C4-2B (cell line): ENCODE results near the gene WBP4.

ENCODE experiments used
- H3K27ac ChIP-seq: fragments of 450-650 bp; 2 replicates; pipeline ENCODE4 v1.5.1; 2017
- ZFX ChIP-seq: fragments of 450-650 bp; IDR thresholded peaks from 2 replicates; pipeline ENCODE4 v1.6.1; 2017
- TF ChIP-seq, protein P1 (sequence below): fragments of 450-650 bp; conservative IDR thresholded peaks from 2 replicates; pipeline ENCODE4 v1.5.1; 2017; ENCODE audit warnings: mild to moderate bottlenecking

The WBP4 gene

DNA sequence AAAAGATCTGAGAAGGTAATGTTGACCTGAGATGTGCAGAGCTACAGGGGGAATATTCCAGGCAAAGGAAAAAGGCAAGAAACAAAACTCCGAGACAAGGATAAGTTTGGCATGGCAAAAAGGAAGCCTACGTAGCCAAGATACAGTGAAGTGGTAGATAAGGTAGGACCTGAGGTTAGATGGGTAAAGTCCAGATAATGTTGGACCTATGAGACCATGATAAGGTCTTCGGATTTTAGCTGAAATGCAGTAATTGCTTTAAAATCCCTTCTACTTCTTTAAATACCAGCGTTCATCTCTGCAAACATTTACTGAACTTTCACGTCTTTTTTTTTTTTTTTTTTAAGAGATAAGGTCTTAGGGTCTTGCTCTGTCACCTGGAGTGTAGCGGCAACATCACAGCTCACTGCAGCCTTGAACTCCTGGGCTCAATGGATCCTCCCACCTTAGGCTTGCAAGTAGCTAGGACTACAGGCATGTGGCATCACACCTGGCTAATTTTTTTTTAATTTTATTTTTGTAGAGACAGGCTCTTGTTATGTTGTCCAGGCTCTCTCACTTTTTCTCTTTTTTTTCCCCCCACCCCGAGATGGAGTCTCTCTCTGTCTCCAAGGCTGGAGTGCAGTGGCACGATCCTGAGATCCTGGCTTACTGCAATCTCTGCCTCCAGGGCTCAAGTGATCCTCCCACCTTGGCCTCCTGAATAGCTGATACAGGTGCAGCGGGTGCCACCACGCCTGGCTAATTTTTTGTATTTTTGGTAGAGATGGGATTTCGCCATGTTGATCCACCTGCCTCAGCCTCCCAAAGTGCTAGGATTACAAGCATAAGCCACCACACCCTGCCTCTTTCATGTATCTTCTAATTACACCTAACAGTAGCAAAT is 4.2 kb upstream of the WBP4 start:
- H3K27ac ChIP-seq: no peak overlapping the region
- TF ChIP-seq ZFX: no peak
- TF ChIP-seq, protein P1, sequence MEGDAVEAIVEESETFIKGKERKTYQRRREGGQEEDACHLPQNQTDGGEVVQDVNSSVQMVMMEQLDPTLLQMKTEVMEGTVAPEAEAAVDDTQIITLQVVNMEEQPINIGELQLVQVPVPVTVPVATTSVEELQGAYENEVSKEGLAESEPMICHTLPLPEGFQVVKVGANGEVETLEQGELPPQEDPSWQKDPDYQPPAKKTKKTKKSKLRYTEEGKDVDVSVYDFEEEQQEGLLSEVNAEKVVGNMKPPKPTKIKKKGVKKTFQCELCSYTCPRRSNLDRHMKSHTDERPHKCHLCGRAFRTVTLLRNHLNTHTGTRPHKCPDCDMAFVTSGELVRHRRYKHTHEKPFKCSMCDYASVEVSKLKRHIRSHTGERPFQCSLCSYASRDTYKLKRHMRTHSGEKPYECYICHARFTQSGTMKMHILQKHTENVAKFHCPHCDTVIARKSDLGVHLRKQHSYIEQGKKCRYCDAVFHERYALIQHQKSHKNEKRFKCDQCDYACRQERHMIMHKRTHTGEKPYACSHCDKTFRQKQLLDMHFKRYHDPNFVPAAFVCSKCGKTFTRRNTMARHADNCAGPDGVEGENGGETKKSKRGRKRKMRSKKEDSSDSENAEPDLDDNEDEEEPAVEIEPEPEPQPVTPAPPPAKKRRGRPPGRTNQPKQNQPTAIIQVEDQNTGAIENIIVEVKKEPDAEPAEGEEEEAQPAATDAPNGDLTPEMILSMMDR: no peak

DNA sequence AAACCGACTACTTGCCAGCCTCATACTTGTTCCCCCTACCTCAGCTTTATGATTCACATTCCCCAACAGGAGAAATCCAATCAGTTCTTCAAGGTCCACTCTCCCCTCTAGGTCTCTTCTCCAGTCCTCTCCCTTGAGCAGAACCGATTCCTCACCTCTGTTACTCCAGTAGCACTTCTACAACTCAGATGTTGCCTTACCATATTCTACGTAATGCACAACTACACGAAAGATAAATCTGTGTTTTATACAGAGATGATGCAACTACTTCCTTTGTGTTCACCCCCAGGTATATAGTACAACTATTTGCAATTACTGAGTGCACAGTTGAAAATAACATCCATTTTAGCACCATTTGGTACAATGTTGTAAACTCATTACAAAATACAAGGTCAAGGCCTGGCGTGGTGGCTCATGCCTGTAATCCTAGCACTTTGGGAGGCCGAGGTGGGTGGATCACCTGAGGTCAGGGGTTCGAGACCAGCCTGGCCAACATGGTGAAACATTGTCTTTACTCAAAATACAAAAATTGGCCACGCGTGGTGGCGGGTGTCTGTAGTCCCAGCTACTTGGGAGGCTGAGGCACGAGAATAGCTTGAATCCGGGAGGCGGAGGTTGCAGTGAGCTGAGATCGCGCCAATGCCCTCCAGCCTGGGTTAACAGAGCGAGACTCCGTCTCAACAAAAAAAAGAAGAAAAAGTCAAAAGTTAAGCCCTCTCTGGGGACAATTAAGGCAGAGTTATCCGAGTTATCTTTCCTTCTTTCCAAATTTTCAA is 2.8 kb upstream of the WBP4 start:
- H3K27ac ChIP-seq: peak overlapping the region; percentile 28; the same call in 1 of the 2 replicates
- TF ChIP-seq ZFX: no peak
- TF ChIP-seq, protein P1: no peak

DNA sequence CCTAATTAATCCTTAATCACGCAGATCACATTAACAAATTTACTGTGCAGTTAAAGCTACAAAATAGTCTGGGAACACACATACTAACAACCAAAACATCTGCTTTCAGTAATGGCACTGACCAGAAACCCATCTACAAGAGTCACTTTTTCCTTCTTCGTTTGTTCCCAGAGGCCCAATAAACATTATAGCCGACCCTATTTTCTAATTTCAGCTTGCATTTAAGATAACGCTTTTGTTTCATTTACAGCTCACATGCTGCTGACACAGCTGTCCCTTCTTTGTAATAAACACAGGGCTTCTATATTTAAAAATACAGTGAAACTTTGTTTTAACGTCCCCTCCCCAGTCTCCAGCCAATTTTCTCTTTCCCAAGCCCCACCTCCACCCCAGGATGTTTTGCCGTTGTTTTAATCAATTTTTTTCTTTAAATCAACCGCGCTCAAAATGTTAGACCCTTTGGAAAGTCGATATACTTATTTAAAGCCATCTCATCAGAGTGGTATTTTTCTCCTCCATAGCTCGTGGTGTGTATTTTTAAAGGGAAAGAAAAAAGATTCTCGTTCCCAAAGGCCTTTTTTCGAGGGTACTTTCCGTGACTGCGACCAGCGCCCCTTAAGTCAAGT is 1.7 kb upstream of the WBP4 start:
- peak overlapping the region; percentile 93 for H3K27ac ChIP-seq
- TF ChIP-seq, protein P1: no peak
- TF ChIP-seq ZFX: no peak

DNA sequence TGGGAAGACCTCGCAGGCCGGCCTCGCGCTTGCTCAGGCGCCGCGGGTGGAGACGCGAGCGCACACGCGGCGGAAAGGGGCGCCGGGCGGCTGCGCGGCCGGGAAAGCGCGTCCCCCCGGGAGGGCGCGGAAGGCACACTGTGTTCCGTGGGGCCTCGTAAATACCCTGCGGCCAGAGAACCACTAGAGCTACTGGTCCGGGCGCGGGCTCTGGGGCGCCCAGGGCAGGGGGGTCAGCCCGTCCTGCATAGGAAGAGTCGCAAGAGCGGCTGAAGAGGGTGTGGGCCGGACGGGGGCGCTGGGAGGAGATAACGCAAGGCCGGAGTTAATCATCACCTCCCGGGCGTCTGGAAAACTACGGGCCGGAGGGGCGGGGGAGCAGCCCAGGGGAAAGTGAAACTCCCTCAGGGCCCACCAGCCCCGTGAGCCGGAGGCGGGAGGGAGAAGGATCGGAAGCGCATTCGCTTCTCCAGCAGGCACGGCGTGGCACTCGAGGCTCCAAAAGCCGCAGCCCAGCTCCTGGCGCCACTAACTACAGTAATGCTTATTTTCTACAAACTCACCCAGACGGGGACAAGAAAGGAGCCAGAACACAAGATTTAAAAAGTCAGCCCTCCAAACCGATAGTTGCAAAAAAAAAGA is 1.1 kb upstream of the WBP4 start:
- TF ChIP-seq, protein P1: peak; percentile 54
- peak; percentile 79 for TF ChIP-seq ZFX

DNA sequence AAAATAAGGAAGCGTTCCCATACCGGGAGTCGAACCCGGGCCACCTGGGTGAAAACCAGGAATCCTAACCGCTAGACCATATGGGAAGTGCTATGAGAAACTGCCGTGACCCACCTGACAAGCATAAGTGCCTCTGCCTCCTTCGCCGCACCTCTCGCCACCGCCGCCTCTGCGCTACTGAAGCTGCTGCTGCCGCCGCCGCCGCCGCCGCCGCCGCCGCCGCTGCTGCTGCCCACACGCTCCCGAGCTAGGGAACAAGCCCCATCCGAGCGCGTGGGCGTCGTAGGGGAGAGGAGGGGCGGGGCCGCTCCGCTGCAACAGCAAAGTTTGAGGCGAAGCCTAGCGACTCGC is 610 bp upstream of the WBP4 start:
- peak overlapping the region; percentile 93 for H3K27ac ChIP-seq
- TF ChIP-seq, protein P1: no peak
- no peak for TF ChIP-seq ZFX

More for the DNA sequence above, 1.1 kb upstream of the WBP4 start:
- H3K27ac ChIP-seq: peak overlapping the region; percentile 93

DNA sequence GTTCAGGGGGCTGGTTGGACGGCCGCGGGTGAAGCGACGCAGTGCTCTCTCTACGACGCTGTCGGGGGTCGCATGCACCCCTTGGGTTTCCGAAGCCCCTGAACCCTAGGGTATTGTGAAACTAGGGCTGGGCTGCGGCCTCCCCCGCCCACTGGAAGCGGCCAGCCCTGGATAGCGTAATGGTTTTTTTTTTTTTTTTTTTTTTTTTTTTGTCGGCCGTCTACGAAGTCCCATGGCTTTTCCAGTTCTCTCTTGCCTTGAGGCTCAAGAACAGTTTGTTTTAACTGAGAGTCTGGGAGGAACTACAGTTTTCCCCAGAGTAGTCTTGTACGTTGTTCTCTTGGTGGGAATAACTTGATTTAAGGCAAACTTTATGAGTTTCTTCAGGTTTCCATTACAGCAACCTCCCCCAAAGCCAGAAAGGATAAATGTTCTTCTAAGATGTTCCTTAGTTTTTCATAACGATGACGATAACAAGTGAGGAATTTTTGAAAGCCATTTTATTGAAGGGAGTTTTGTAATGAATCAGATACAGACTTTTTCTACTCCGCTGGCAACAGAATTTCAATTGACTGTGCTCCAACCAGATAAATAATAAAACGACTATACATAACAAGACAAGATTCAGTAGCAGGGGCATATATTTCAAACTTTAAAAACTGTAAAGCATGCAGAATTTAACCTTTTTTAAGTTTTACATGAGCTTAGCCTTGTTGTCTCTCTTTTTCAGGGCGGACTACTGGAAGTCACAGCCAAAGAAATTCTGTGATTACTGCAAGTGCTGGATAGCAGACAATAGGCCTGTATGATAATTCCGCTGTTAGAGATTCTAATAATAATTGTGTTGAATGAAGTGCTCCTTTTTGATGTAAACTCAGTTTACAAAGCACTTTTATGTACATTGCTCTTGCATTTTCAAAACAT is 867 bp downstream of the WBP4 start:
- peak; percentile 37; the same call in 1 of the 2 replicates for TF ChIP-seq ZFX
- TF ChIP-seq, protein P1: no peak
- peak overlapping the region; percentile 93 for H3K27ac ChIP-seq
